BJ (cell line): ENCODE data around the gene AHDC1. TPM values are rescaled to one million over a fixed set of nuclear protein-coding genes. Genes with fewer than 3 reads are reported as not detected.

Source experiments
- CTCF ChIA-PET: fragments of 350-600 bp; formaldehyde crosslinking; extraction: SDS; loops from one replicate; lab custom pipeline; 2021; ENCODE audit warnings: antibody characterized with exemption, inconsistent platforms; lab: Yijun Ruan, JAX
- POLR2A ChIA-PET: fragments of 300-600 bp; sonication (Branson Sonifier 250); formaldehyde crosslinking; extraction: SDS; loops from one replicate; lab custom pipeline; 2021; ENCODE audit warnings: antibody characterized with exemption; lab: Charles Lee
- DNase-seq: peaks from one replicate; pipeline ENCODE4 v3.0.0-alpha.2; 2011; ENCODE audit warnings: low read depth
- H3K27me3 ChIP-seq: 2 replicates; pipeline ENCODE4 v1.6.0; 2011; ENCODE audit warnings: low read length; ENCODE audit not compliant: control insufficient read depth, insufficient read depth
- H3K36me3 ChIP-seq: 2 replicates; pipeline ENCODE4 v1.5.1; 2011; ENCODE audit warnings: low read length; ENCODE audit not compliant: control insufficient read depth, insufficient read depth
- H3K4me3 ChIP-seq: 2 replicates; pipeline ENCODE4 v1.5.1; 2011; ENCODE audit warnings: low read depth, mild to moderate bottlenecking, control low read depth, low read length
- CTCF ChIP-seq: IDR thresholded peaks from 2 replicates; pipeline ENCODE4 v1.5.1; 2011; ENCODE audit warnings: low read depth, mild to moderate bottlenecking, control low read depth, inconsistent platforms, low read length, moderate library complexity; ENCODE audit not compliant: insufficient read depth
- polyA plus RNA-seq: library from polyadenylated mRNA; depleted of rRNA; stranded (reverse); fragments of >200 nt; gene quantifications from 2 replicates; pipeline ENCODE4 v1.2.3, GENCODE V29; 2011

AHDC1 gene
- polyA plus RNA-seq, 1 experiment: 4.1 TPM

- POLR2A ChIA-PET: no interaction called here
- peaks cover 47% of the 10 kb centered on the region for H3K36me3 ChIP-seq
- H3K27me3 ChIP-seq: no peaks in the 10 kb centered on the region
- CTCF ChIA-PET: interaction anchor here (15.0 kb wide), 1 partner anchor 6 kb away, joined by 105 read pairs; no protein-coding TSS in a partner anchor
- no peak for TF ChIP-seq CTCF
- no peak overlapping the region for H3K4me3 ChIP-seq
- DNase-seq: no peak
Measured at GRCh38 chr1:27548858-27549719, 54.9 kb downstream of the AHDC1 start.

DNA sequence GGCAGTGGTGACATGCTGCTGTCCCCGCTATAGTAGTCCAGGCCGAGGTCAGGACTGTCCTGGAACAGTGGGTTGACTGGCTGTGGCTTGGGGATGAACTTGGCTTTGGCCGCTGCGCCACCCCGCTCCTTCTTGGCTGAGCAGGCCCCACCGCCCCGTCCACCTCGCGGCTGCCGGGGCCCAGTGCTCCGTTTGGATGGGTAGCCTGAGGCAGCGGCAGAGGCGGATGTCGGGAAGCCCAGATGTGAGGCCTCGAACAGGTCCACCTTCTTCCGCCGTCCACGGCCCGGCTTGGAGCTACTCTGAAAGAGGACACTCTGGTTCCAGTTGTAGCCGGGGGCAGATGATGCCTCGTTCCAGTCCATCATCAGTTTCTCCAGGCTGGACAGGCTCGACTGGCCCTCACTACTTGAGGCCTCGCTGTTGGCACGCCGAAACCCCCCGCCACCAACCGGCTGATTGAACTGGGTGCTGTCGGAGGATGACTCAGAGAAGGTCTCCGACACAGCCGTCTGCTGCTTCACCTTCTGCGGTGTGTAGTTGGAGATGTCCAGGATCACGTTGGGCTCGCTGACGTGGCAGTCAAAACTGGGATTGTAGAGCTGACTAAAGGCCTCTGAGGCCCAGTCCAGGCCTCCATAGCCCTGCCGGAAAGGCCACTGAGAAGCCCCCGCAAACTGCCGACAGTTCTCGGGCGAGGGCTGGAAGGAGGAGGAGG, 55.6 kb downstream of the AHDC1 start:
- no peak for DNase-seq
- TF ChIP-seq CTCF: no peak
- CTCF ChIA-PET: interaction anchor here (1.0 to 15.0 kb wide), 3 partner anchors 7 to 58 kb away, joined by 3 to 105 read pairs (median 7); no protein-coding TSS in a partner anchor
- Histone ChIP-seq H3K36me3 (peaks cover 47% of the 10 kb centered on the region), H3K27me3 (no peaks in the 10 kb centered on the region), H3K4me3 (no peak overlapping the region)
- POLR2A ChIA-PET: no interaction called here

GRCh38 chr1:27547220-27548116, 56.5 kb downstream of the AHDC1 start:
- Histone ChIP-seq H3K27me3 (no peaks in the 10 kb centered on the region), H3K4me3 (no peak overlapping the region), H3K36me3 (peaks cover 43% of the 10 kb centered on the region)
- CTCF ChIA-PET: interaction anchor here (1.0 to 15.0 kb wide), 3 partner anchors 8 to 59 kb away, joined by 3 to 105 read pairs (median 7); no protein-coding TSS in a partner anchor
- DNase-seq: no peak
- POLR2A ChIA-PET: no interaction called here
- TF ChIP-seq CTCF: 0 out of 2 replicates have a peak, but pooled peaks have one; percentile 11

- TF ChIP-seq CTCF: no peak
- no peak for DNase-seq
- Histone ChIP-seq H3K27me3 (no peaks in the 10 kb centered on the region), H3K36me3 (peaks cover 35% of the 10 kb centered on the region), H3K4me3 (no peak overlapping the region)
- POLR2A ChIA-PET: no interaction called here
- CTCF ChIA-PET: interaction anchor here (0.9 to 15.0 kb wide), 4 partner anchors 10 to 61 kb away, joined by 3 to 105 read pairs (median 6); no protein-coding TSS in a partner anchor
Measured at GRCh38 chr1:27545876-27546275, 58.1 kb downstream of the AHDC1 start.
